22Rv1 (cell line): Measurements from ENCODE around the gene LSS.

Source experiments
- ZFX ChIP-seq: fragments of 450-650 bp; IDR thresholded peaks from 2 replicates; pipeline ENCODE4 v1.6.1; 2017; ENCODE audit warnings: antibody characterized with exemption, borderline replicate concordance
- TF ChIP-seq, protein P1 (sequence below): fragments of 450-650 bp; IDR thresholded peaks from 2 replicates; pipeline ENCODE4 v1.5.1; 2017; ENCODE audit warnings: mild to moderate bottlenecking

DNA sequence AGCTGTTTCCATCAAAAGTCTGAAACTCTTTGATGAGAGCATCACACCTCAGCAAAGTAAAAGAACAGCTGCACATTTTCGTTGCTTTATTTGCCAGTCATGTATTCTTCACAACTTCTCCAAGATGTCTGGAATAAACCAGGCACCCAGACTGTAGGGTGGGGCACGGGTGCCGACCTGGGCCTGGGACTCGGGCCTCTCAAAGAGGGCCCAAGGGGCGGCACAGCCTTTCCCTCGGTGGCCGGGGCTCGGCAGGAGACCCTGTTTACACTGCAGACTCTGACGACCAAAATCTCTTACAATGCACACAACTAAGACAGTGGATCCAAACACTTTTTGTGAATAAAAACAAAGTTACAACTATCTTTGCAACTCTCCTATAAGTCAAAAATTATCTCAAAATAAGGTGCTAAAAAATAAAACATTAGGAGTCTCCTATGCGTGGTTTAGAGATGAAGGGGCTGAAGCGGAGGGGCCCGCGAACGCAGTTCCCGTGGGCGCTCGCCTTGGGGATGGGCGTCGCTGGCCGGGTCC lies 696 bp downstream of the LSS start:
- TF ChIP-seq, protein P1, sequence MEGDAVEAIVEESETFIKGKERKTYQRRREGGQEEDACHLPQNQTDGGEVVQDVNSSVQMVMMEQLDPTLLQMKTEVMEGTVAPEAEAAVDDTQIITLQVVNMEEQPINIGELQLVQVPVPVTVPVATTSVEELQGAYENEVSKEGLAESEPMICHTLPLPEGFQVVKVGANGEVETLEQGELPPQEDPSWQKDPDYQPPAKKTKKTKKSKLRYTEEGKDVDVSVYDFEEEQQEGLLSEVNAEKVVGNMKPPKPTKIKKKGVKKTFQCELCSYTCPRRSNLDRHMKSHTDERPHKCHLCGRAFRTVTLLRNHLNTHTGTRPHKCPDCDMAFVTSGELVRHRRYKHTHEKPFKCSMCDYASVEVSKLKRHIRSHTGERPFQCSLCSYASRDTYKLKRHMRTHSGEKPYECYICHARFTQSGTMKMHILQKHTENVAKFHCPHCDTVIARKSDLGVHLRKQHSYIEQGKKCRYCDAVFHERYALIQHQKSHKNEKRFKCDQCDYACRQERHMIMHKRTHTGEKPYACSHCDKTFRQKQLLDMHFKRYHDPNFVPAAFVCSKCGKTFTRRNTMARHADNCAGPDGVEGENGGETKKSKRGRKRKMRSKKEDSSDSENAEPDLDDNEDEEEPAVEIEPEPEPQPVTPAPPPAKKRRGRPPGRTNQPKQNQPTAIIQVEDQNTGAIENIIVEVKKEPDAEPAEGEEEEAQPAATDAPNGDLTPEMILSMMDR = no peak
- no peak for TF ChIP-seq ZFX
